Stimulated activated naive CD8-positive, alpha-beta T cell treated with anti-CD3 and anti-CD28 coated beads, Interleukin-15, Interleukin-2, amounts not matched to agents 100 U/mL and 50 U/mL, for 24 hours (primary cell): ENCODE data around the gene LOXHD1.
A peak's percentile ranks its signal among the peaks of the same experiment; 100 is the strongest.

Experiments used
- ATAC-seq: fragments of 150-1000 bp; cut with Tn5 transposase; one replicate; pipeline ENCODE4 v1.10.0; 2021
- DNase-seq: peaks from one replicate; pipeline ENCODE4 v3.0.0; 2021

LOXHD1 gene

GRCh38 chr18:46657115-46657955 lies at the start of gene LOXHD1:
Gene LOXHD1, minus strand, starts transcription at chr18:46657220. Its CDS starts 187 bp downstream, at chr18:46657033.
- DNase-seq (no peak), ATAC-seq (peak; percentile 23)

GRCh38 chr18:46705521-46705920 lies 48.5 kb upstream of the LOXHD1 start:
- no peak for ATAC-seq
- DNase-seq = no peak

GRCh38 chr18:46704816-46705215 lies 47.8 kb upstream of the LOXHD1 start:
- no peak for DNase-seq
- no peak for ATAC-seq

DNA sequence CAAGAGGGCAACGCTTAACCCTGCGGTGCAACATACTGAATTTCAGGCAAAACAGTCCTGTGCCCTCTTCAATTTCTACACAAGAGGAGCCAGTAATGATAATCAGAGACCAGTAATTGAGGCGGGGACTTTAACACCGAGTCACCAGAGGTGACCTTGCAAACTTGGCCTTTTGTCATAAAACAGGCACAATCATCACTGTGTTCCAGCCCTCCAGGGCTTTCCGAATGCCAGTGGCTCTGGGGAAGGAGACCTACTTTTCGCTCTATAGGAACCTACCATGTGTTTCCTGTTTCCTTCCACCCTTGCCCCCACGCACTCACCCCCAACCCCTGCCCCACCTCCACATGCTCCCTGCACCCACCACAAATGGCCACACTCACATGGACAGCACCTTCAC lies 47.2 kb upstream of the LOXHD1 start:
- no peak for ATAC-seq
- no peak for DNase-seq

- DNase-seq (no peak), ATAC-seq (no peak)
Measured at GRCh38 chr18:46702471-46702870, 45.5 kb upstream of the LOXHD1 start.

DNA sequence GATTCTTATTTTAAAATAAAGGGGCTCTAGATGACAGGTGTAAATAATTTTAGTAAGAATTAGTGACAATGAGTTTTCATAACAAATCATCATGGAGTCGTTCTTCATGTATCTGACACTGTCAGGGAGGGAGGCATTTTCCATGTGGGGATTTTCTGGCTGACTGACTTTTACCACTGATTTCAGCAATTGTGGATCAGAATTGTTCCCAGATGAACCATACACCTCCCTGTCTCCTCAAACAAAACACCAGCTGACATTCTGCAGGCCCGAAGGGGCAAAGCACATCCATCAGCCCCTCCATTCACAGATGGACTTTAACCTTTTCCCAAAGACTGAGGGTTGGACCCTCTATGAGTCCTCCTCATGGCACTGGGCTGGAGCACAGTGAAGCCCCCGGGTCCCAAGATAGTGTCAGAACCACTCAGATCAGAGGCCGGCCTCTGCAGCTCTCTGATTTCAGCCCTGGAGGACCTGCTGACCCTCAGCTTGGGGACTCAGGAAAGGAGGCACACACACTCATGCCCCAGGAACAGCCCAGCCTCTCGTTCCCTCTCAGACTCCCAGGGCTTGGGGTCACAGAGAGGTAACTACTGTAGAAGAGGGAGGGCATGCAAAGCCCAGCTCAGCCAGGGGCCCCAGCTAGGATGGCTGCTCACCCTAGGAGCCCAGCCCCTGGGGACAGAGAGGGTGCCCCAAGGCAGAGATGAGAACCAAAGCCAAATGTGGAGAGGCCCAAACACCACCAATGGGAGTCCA lies 43.2 kb upstream of the LOXHD1 start:
- no peak for ATAC-seq
- DNase-seq = no peak

GRCh38 chr18:46696702-46697101 lies 39.7 kb upstream of the LOXHD1 start:
- DNase-seq = no peak
- ATAC-seq = no peak

- ATAC-seq (no peak), DNase-seq (no peak)
Measured at GRCh38 chr18:46696268-46696667, 39.2 kb upstream of the LOXHD1 start.

GRCh38 chr18:46693996-46694395 lies 37.0 kb upstream of the LOXHD1 start:
- ATAC-seq (no peak), DNase-seq (no peak)

GRCh38 chr18:46688853-46689525 lies 32.0 kb upstream of the LOXHD1 start:
- ATAC-seq (no peak), DNase-seq (no peak)

- DNase-seq (no peak), ATAC-seq (no peak)
Measured at GRCh38 chr18:46686186-46686585, 29.2 kb upstream of the LOXHD1 start.

DNA sequence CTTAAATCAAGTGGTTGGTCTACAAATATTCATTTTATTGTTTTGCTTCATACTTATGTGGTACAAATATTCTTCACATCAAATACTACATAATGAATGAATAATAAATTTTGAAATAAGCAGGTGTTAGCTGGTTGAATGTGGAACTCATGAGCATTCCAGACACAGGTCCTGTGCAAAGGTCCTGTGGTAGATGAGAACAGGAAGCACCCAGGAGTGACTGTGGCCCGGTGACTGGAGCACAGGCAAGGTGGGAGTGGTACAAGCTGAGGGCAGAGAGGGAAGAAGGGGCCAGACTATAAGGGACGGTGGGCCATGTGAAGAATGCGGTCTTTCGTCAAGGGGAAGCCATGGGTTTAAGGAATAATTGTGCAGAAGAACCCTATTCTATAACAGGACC lies 26.2 kb upstream of the LOXHD1 start:
- no peak for DNase-seq
- no peak for ATAC-seq

GRCh38 chr18:46680784-46681695 lies 24.0 kb upstream of the LOXHD1 start:
- ATAC-seq (no peak), DNase-seq (no peak)

DNA sequence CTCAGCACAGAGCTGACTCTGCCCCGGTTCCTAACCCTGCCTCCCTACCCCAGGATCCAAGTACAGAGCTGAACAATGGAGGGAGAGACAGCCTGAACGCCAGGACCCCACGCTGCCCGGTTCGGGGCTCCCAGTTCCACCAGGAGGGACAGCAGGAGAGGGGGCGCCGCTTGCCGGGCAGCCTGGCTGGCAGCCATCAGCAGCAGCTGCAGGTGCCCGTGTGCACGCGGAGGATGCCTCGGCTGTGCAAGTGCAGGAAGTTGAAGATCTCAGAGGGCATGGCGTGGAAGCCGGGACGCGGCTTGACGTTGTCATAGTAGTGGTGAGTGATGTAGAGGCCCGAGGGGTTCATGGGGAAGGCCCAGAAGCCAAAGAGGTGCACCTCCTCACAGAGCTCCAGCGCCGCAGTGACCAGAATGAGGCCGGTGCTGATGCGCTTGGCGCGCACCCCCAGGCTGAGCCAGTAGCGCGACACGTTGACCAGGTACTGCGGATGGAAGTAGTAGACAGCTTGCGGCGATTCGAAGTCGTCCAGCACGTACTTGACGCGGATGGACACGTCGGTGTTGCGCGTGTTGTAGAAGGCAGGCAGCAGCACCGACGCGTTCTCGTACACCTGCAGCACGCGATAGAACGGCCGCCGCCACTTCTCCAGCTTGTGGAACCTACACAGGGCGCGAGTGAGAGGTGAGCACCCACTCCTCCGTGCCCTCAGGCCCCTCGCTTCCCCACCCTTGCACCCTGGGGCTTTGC lies 23.0 kb upstream of the LOXHD1 start:
- no peak for ATAC-seq
- no peak for DNase-seq

GRCh38 chr18:46678785-46679399 lies 21.9 kb upstream of the LOXHD1 start:
- no peak for ATAC-seq
- no peak for DNase-seq

DNA sequence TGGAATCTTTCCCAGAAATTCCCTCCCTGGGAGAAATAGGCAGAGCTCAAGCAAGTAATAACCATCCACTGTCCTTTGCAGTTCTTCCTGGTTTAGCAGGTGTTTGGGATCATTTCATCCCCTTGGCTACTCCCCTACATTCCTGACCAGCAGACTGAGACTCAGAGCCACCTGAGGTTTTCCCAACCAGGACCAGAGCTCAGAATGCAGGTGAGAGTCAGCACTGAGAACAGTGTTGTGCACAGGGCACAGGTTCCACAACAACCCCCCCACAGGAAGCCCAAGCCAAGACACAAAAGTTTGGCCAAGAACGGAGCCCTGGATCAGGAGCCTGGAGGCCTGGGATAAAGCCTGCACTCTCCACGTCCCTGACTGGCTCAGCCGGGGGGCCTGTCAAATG lies 21.0 kb upstream of the LOXHD1 start:
- no peak for DNase-seq
- ATAC-seq = no peak

DNA sequence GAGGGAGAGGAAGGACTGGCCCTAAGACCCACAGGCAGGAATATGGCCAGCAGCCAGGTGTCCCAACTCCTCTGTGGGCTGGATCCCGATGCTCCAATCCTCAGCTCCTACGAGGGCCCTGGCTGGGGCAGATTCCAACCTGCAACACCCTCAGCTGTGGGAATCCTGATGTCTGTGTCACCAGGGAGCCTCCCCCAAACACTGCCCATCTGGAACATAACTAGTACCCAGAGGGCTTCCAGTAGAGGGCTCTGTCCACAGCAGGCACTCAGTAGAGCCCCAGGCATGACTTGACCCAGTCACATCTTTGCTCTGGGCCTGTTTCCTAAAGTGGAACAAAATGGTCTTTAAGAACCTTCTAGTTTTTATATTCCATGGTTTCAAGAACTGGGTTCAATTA lies 20.6 kb upstream of the LOXHD1 start:
- DNase-seq = no peak
- ATAC-seq = no peak

DNA sequence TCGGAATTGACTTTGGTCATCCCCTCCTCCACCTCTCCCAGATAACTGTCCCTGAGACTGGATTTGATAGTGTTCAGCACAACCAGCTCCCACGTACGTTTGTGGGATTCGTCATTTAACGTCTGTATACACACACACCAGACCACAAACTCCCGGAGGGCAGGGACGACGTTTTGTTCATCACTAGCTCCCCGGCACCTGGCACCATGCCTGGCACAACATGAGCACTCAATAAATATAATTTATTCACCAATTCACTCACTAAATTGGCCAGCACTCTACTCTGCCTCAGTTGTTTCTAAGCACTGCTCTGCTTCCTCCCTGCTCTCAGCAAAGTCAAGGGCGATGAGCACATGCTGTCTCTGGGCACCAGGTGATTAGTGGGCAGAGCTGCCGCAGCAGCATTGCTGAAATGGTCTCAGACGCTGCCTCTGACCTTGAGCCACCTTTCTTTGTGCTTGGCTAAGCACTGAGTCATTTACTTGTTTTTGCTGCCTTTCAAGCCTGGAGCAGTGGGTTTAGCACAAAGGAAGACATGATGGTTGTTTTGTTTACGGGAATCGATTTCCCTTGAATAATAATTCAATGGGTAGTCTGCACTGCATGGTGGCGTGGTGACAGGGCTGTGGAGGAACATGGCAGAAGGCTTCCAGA lies 19.3 kb upstream of the LOXHD1 start:
- DNase-seq (no peak), ATAC-seq (no peak)

GRCh38 chr18:46675112-46675511 lies 18.1 kb upstream of the LOXHD1 start:
- no peak for ATAC-seq
- DNase-seq = no peak
